ENCODE data around the gene TC2N. TPM values are rescaled to one million over a fixed set of nuclear protein-coding genes. Genes with fewer than 3 reads are reported as not detected.

TC2N gene
- total and polyA plus RNA-seq, 12 donors: 0.89 to 28.4 (median 4.3) TPM

GRCh38 chr14:91885113-91885712, 17.9 kb upstream of the TC2N start:
- no peaks in the 10 kb centered on the region for H3K4me1 ChIP-seq (replicated peaks in 1 of 2)
- H3K27me3 ChIP-seq: no peaks in the 10 kb centered on the region
- WGBS, 4 donors: 85 to 89% (median 88%) methylated on average over 4 of the region's 4 CpGs
- no peak for TF ChIP-seq POLR2A (IDR thresholded peaks at IDR 0.05)
- TF ChIP-seq, protein P1, sequence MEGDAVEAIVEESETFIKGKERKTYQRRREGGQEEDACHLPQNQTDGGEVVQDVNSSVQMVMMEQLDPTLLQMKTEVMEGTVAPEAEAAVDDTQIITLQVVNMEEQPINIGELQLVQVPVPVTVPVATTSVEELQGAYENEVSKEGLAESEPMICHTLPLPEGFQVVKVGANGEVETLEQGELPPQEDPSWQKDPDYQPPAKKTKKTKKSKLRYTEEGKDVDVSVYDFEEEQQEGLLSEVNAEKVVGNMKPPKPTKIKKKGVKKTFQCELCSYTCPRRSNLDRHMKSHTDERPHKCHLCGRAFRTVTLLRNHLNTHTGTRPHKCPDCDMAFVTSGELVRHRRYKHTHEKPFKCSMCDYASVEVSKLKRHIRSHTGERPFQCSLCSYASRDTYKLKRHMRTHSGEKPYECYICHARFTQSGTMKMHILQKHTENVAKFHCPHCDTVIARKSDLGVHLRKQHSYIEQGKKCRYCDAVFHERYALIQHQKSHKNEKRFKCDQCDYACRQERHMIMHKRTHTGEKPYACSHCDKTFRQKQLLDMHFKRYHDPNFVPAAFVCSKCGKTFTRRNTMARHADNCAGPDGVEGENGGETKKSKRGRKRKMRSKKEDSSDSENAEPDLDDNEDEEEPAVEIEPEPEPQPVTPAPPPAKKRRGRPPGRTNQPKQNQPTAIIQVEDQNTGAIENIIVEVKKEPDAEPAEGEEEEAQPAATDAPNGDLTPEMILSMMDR (IDR thresholded peaks at IDR 0.05): no peak
- H3K27ac ChIP-seq: peak overlapping the region in 3 of 5 donors; percentile 40 to 77 (median 64)
- no peaks in the 10 kb centered on the region for H3K9me3 ChIP-seq (replicated peaks in 1 of 3)
- no peaks in the 10 kb centered on the region for H3K36me3 ChIP-seq (replicated peaks in 1 of 2)
- no peak overlapping the region for H3K4me3 ChIP-seq
- intact Hi-C loops (cut with DNase I): no loop called here
- DNase-seq: no peak

DNA sequence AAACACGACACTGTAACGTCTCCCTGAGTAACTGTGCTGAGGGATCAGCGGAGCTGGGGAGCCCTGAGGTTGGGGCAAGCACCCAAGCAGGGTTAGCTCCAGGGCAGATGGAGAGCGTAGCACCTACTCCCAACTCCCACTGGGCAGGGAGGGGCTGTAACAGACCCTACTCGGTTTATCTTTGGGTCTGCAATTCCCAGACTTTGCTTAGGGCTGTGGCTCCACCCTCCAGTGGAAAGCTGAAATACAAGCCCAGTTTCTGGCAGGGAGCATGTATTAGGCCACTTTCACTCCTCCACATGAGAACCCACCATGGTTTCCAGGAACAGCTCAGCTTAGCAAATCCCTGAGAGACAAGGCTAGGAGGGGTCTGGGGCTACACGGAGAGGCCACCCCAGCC, 17.3 kb upstream of the TC2N start:
- Histone ChIP-seq H3K27me3 (no peaks in the 10 kb centered on the region), H3K4me3 (no peak overlapping the region), H3K27ac (peak overlapping the region in 4 of 5 donors; percentile 39 to 77 (median 52)), H3K4me1 (replicated peaks in 1 of 2) (no peaks in the 10 kb centered on the region), H3K36me3 (replicated peaks in 1 of 2) (no peaks in the 10 kb centered on the region), H3K9me3 (replicated peaks in 1 of 3) (no peaks in the 10 kb centered on the region)
- no peak for DNase-seq
- WGBS, 4 donors: 66 to 71% (median 69%) methylated on average over 5 to 6 of the region's 6 CpGs
- intact Hi-C loops (cut with DNase I): no loop called here
- TF ChIP-seq, protein P1 (IDR thresholded peaks at IDR 0.05): no peak
- TF ChIP-seq POLR2A (IDR thresholded peaks at IDR 0.05): no peak

DNA sequence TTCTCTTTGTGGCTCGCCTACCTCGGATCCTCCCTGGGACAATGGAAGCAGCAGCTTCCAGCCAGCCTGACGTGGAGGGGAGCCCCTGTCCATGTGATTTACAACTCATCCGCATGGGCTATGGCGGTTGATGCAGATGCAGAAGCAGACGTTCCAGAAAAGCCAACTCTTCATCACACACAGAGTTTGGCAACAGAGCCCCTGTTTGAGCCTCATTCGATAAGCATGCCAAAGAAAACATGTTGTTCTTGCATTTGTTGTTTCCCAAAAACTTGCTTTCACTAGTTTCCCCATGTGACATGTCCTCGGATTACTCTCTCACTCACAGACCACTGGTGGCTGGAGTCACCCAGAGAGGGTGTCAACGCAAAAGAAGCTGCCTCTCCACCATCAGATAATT, 16.4 kb upstream of the TC2N start:
- Histone ChIP-seq H3K36me3 (replicated peaks in 1 of 2) (no peaks in the 10 kb centered on the region), H3K27me3 (no peaks in the 10 kb centered on the region), H3K27ac (peak overlapping the region in 2 of 5 donors; percentile 64 to 77), H3K9me3 (replicated peaks in 1 of 3) (no peaks in the 10 kb centered on the region), H3K4me1 (replicated peaks in 1 of 2) (no peaks in the 10 kb centered on the region), H3K4me3 (no peak overlapping the region)
- WGBS, 4 donors: 70 to 80% (median 72%) methylated on average over 9 of the region's 9 CpGs
- DNase-seq: peak in 5 of 7 donors; percentile 23 to 68 (median 36)
- intact Hi-C loops (cut with DNase I): no loop called here
- TF ChIP-seq POLR2A (IDR thresholded peaks at IDR 0.05): no peak
- TF ChIP-seq, protein P1 (IDR thresholded peaks at IDR 0.05): no peak

GRCh38 chr14:91882776-91883175, 15.4 kb upstream of the TC2N start:
- H3K27ac ChIP-seq: peak overlapping the region in 1 of 5 donors; percentile 60
- WGBS, 4 donors: 65 to 90% (median 81%) methylated on average over 3 to 4 of the region's 4 CpGs
- H3K27me3 ChIP-seq: no peaks in the 10 kb centered on the region
- no peaks in the 10 kb centered on the region for H3K9me3 ChIP-seq (replicated peaks in 1 of 3)
- intact Hi-C loops (cut with DNase I): no loop called here
- TF ChIP-seq, protein P1 (IDR thresholded peaks at IDR 0.05): no peak
- no peak for TF ChIP-seq POLR2A (IDR thresholded peaks at IDR 0.05)
- DNase-seq: no peak
- H3K36me3 ChIP-seq (replicated peaks in 1 of 2): no peaks in the 10 kb centered on the region
- no peak overlapping the region for H3K4me3 ChIP-seq
- no peaks in the 10 kb centered on the region for H3K4me1 ChIP-seq (replicated peaks in 1 of 2)

Measured in adrenal gland (tissue), 12 donors.